ENCODE measurements around the gene CREBBP. TPM values are rescaled to one million over a fixed set of nuclear protein-coding genes. Genes with fewer than 3 reads are reported as not detected.
A peak's percentile ranks its signal among the peaks of the same experiment; 100 is the strongest.
"Not testable (repeated sequence)": the region's sequence is repeated elsewhere in the genome, so short reads cannot be mapped to it uniquely, and the experiment has no call there.

Gene CREBBP
- total and polyA plus RNA-seq, 5 experiments from 2014 or later, result 2.9 to 167 (median 12.0) TPM

DNA sequence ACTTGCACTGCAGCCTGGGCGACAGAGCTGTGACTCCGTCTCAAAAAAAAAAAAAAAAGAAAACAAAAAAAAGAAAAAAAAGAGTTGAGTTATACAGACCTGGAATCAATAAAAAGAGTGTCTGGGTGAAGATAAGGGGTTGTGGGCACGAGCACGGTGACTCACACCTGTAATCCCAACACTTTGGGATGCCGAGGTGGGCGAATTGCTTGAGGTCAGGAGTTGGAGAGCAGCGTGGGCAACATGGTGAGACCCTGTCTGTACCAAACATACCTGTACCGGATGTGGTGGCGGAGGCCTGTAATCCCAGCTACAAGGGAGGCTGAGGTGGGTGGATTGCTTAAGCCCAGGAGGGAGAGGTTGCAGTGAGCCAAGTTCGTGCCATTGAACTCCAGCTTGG, 161.9 kb downstream of the CREBBP start:
- H3K27ac Mint-ChIP-seq, result peak overlapping the region in 7 of 10 donors; percentile 50 to 95 (median 84)
- no peaks in the 10 kb centered on the region for H3K27me3 Mint-ChIP-seq
- peaks cover 0 to 10% (median 0%) of the 10 kb centered on the region in 3 donors for H3K36me3 Mint-ChIP-seq
- ATAC-seq (no peak), DNase-seq (peak in 1 of 10 donors; percentile 56)
- no peaks in the 10 kb centered on the region for H3K9me3 Mint-ChIP-seq
- peaks cover 11 to 37% (median 28%) of the 10 kb centered on the region in 4 donors for H3K4me1 Mint-ChIP-seq
- peak overlapping the region in 9 of 10 donors; percentile 25 to 86 (median 71) for H3K4me3 Mint-ChIP-seq
- POLR2A ChIA-PET, result interaction anchor here (0.6 to 0.7 kb wide), 2 partner anchors 406 to 591 kb away, joined by 3 to 6 read pairs; no protein-coding TSS in a partner anchor

DNA sequence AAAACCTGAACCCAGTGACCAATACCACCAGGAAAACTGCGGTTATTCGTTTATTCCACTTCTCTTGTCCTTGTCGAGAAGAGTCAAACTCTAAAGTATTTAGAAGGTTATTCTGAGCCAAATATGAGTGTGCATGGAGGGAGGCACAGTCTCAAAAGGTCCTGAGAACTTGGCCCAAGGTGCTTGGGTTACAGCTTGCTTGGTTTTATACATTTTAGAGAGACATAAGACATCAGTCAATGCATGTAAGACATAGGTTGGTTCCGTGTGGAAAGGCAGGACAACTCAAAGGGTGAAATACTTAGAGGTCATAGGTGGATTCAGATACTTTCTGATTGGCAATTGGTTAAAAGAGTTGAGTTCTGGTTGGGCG, 162.5 kb downstream of the CREBBP start:
- H3K4me3 Mint-ChIP-seq, result peak overlapping the region; percentile 67 to 89 (median 82)
- H3K27ac Mint-ChIP-seq, result peak overlapping the region; percentile 75 to 97 (median 91)
- H3K9me3 Mint-ChIP-seq, result no peaks in the 10 kb centered on the region
- ATAC-seq (no peak), DNase-seq (peak in 1 of 10 donors; percentile 8)
- POLR2A ChIA-PET, result interaction anchor here (0.6 to 1.4 kb wide), 9 partner anchors 14 to 591 kb away, joined by 3 to 4 read pairs (median 3); partner anchors contain the start of gene CREBBP
- H3K36me3 Mint-ChIP-seq, result peaks cover 0 to 11% (median 0%) of the 10 kb centered on the region in 3 donors
- no peaks in the 10 kb centered on the region for H3K27me3 Mint-ChIP-seq
- peaks cover 16 to 42% (median 34%) of the 10 kb centered on the region in 4 donors for H3K4me1 Mint-ChIP-seq

DNA sequence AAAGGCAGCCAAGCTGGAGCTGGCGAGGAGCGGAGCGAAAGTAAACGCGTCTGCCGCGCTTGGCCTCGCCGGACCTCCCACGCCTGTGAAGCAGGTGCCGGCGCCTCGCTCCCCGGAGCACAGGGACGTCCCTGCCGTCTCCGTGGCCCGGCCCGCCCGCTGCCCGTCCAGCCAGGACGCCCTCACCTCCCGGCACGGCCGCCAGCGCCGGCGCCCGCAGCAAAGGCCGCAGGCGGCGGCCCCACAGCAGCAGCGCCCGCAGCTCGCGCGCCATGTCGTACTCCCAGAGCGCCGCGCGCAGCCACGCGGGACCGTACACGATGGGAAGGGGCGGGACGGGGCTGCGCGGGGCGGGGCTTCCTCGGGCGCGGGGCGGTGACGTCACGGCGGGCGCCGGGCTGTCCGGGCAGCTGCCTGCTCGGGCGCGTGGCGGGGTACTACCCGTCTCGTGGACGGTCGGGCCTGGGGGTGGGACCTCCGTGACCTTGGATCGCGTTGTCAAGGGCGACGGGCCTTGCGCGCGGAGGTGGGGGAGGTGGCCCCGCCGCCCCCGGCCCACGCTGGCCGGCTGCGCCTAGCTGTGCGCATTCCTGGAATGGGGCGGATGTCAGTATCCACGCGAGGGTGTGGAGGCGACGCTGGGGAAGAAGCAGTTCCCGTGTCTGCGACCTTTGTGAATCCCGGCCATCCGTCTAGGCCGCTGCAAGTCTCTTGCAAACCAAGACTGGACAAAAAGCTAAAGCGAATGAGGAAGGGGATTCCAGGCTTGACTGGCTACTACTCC, 163.1 kb downstream of the CREBBP start, which contains the start of gene TRAP1:
TSS of gene TRAP1 (minus strand) at position 290 of the 784 bp plus-strand sequence. CDS start at position 274, 16 bp downstream.
- Mint-ChIP-seq H3K4me3 (peak within 1 kb of the TSS; percentile 82 to 95 (median 90)), H3K9me3 (no peaks in the 10 kb centered on the region), H3K27ac (peak within 1 kb of the TSS; percentile 75 to 97 (median 94)), H3K36me3 (peaks cover 0 to 16% (median 0%) of the 10 kb centered on the region in 3 donors), H3K4me1 (peaks cover 18 to 48% (median 39%) of the 10 kb centered on the region in 4 donors), H3K27me3 (no peaks in the 10 kb centered on the region)
- DNase-seq (peak; percentile 81 to 97 (median 90)), ATAC-seq (peak; percentile 97)
- POLR2A ChIA-PET, result interaction anchor here (0.6 to 1.4 kb wide), 14 partner anchors 14 to 554 kb away, joined by 3 to 7 read pairs (median 3); partner anchors contain the start of gene CREBBP

DNA sequence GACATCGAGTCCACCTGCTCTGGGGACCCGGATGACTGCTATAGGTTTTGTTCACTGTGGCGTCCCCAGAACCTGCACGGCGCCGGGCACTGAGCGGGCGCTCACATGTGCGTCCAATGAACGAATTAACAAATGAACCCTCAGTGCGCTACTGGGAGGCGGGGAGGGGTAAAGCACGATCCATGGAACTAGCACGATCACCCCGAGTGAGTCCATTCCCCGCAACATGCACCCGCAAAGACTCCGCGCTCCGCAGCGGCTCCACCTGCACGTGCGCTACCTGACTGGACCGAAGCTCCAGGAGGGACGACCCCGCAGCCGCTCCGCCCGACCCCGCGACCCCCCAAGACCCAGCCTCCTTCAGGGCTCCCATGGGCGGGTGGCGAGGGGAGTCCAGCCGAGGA, 163.7 kb downstream of the CREBBP start:
- Mint-ChIP-seq H3K27ac (peak overlapping the region; percentile 55 to 96 (median 92)), H3K27me3 (no peaks in the 10 kb centered on the region), H3K4me1 (peaks cover 20 to 52% (median 42%) of the 10 kb centered on the region in 4 donors), H3K36me3 (peaks cover 0 to 19% (median 0%) of the 10 kb centered on the region in 3 donors), H3K4me3 (peak overlapping the region; percentile 82 to 95 (median 90)), H3K9me3 (no peaks in the 10 kb centered on the region)
- POLR2A ChIA-PET, result interaction anchor here (0.6 to 1.4 kb wide), 8 partner anchors 16 to 554 kb away, joined by 3 to 7 read pairs (median 3); no protein-coding TSS in a partner anchor
- peak in 2 of 10 donors; percentile 23 to 63 for DNase-seq
- peak; percentile 26 to 29 for ATAC-seq

DNA sequence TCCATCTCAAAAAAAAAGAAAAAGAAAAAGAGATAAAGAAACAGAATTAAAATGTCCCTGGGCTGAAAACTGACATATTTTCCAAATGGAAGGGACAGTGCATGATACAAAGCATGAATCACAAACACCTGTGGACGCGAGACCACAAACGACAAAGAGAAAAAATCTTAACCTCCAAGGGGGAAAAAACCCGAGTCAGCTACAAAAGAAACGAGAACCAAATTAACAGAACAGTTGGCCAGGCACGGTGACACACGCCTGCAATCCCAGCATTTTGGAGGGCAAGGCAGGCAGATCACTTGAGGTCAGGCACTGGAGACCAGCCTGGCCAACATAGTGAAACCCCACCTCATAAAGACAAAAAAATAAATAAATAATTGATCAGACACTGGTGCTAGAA, 165.1 kb downstream of the CREBBP start:
- ATAC-seq, result no peak
- peak overlapping the region in 2 of 10 donors; percentile 10 to 71 for H3K27ac Mint-ChIP-seq
- H3K27me3 Mint-ChIP-seq, result no peaks in the 10 kb centered on the region
- POLR2A ChIA-PET, result no interaction called here
- DNase-seq, result peak in 1 of 10 donors; percentile 3
- H3K36me3 Mint-ChIP-seq, result peaks cover 0 to 21% (median 0%) of the 10 kb centered on the region in 3 donors
- no peaks in the 10 kb centered on the region for H3K9me3 Mint-ChIP-seq
- peaks cover 20 to 56% (median 42%) of the 10 kb centered on the region in 4 donors for H3K4me1 Mint-ChIP-seq
- peak overlapping the region in 8 of 10 donors; percentile 29 to 87 (median 56) for H3K4me3 Mint-ChIP-seq

DNA sequence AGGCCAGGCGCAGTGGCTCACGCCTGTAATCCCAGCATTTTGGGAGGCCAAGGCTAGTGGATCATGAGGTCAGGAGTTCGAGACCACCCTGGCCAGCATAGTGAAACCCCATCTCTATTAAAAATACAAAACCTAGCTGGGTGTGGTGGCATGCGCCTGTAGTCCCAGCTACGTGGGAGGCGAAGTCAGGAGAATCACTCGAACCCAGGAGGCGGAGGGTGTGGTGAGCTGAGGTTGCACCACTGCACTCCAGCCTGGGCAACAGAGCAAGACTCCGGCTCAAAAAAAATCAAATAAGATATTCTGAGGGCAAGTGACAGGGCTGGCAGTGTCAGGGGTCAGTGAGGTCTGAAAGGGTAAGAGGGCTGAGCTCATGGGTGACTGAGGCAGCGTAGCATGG, 166.1 kb downstream of the CREBBP start:
- Mint-ChIP-seq H3K4me1 (peaks cover 24 to 60% (median 43%) of the 10 kb centered on the region in 4 donors), H3K4me3 (peak overlapping the region in 5 of 10 donors; percentile 1 to 81 (median 46)), H3K27ac (peak overlapping the region in 3 of 10 donors; percentile 11 to 78 (median 34)), H3K36me3 (peaks cover 0 to 27% (median 0%) of the 10 kb centered on the region in 3 donors)
- not testable (repeated sequence) for ATAC-seq, H3K9me3 Mint-ChIP-seq, H3K27me3 Mint-ChIP-seq
- POLR2A ChIA-PET, result interaction anchor here (0.5 to 0.6 kb wide), 2 partner anchors 448 to 459 kb away, joined by 3 to 4 read pairs; no protein-coding TSS in a partner anchor
- DNase-seq, result peak in 1 of 10 donors; percentile 22

DNA sequence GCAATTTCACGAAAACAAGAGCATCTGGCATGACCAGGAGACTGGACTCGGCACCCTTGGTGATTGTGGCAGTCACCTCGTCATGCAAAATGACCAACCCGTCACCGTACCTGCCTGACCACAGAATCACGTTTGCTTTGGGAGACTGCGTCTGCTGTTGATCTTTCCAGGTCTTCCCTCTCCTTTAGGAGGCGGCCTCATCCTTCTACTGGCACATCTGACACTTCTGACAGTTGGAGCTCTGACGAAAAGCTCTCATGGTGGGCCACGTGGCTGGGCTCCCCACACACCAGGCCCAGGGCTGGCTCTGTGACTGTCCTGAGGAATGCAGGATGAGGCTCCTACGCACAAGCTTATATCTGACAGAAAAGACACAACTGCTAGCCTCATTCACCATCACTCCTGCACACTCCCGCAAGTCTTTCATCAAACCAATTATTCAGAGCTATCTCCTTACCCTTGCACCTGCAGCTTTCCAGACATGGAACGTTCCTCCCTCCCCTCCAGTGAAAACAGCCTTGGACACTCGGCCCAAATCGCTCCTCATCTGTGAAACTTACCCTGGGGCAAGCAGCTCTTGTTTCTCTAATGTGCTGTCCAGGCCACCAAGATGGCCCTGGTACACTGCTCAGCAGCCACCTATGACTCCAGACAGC, 166.8 kb downstream of the CREBBP start:
- H3K27ac Mint-ChIP-seq, result peak overlapping the region in 2 of 10 donors; percentile 15 to 58
- peak in 1 of 10 donors; percentile 50 for DNase-seq
- peaks cover 24 to 60% (median 43%) of the 10 kb centered on the region in 4 donors for H3K4me1 Mint-ChIP-seq
- no peaks in the 10 kb centered on the region for H3K27me3 Mint-ChIP-seq
- H3K9me3 Mint-ChIP-seq, result no peaks in the 10 kb centered on the region
- ATAC-seq, result no peak
- H3K36me3 Mint-ChIP-seq, result peaks cover 0 to 27% (median 0%) of the 10 kb centered on the region in 3 donors
- peak overlapping the region in 3 of 10 donors; percentile 19 to 62 (median 43) for H3K4me3 Mint-ChIP-seq
- POLR2A ChIA-PET, result interaction anchor here (0.6 kb wide), 1 partner anchor 460 kb away, joined by 4 read pairs; no protein-coding TSS in a partner anchor

DNA sequence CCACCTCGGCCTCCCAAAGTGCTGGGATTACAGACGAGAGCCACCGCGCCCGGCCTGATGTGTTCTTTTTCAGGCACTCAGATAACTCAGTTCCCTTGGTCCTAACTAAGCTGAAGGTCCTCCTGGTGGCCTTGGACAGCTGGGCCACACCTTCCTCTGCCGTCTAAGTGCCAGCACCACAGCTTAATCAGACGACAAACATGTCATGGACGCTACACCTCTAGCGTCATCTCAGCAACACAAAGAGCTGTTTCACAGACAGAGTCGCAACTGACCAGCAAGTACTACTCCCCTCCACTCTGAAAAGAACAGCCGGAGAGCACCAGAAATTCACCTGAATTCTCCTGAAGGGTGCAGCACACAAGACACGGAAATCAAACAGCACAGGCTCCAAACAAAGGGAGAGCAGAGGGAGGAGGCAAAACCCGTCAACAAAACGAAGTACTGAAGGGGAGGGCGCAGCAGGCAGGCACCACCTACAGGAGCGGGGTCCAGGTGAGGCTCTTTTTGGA, 167.6 kb downstream of the CREBBP start:
- peaks cover 20 to 55% (median 39%) of the 10 kb centered on the region in 4 donors for H3K4me1 Mint-ChIP-seq
- H3K36me3 Mint-ChIP-seq, result peaks cover 0 to 27% (median 0%) of the 10 kb centered on the region in 3 donors
- POLR2A ChIA-PET, result no interaction called here
- peak overlapping the region in 1 of 10 donors; percentile 43 for H3K27ac Mint-ChIP-seq
- H3K27me3 Mint-ChIP-seq, result no peaks in the 10 kb centered on the region
- H3K4me3 Mint-ChIP-seq, result peak overlapping the region in 1 of 10 donors; percentile 2
- ATAC-seq (no peak), DNase-seq (peak in 1 of 10 donors; percentile 31)
- H3K9me3 Mint-ChIP-seq, result no peaks in the 10 kb centered on the region

DNA sequence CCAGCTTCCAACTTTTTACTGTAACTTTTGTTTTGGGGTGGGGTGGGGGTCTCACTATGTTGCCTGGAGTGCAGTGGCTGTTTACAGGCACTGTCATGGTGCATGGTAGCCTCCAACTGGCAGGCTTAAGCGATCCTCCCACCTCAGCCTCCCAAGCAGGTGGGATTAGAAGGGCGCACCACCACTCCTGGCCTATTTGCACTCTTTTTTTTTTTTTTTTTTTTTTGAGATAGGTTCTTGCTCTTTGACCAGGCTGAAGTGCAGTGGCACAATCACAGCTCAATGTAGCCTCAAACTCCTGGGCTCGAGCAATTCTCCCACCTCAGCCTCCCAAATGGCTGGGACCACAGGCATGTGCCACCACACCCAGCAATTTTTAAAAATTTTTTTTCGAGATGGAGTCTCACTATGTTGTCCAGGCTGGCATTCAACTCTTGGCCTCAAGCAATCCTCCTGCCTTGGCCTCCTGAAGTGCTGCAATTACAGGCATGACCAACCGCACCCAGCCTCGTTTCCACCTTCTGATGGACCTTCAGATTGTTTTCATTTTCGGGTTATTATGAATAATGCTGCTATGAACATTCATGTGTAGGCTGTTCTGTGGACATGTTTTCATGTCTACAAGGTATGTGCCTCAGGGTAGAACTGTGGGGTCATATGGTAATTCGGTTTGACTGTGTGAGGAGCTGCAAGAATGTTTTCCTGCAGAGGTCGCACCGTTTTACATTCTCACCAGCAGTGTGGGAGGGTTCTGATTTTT, 174.1 kb downstream of the CREBBP start:
- Mint-ChIP-seq H3K27me3 (no peaks in the 10 kb centered on the region), H3K36me3 (peaks cover 0 to 27% (median 0%) of the 10 kb centered on the region in 3 donors), H3K9me3 (no peaks in the 10 kb centered on the region), H3K27ac (peak overlapping the region in 1 of 10 donors; percentile 43), H3K4me3 (no peak overlapping the region), H3K4me1 (peaks cover 3 to 19% (median 7%) of the 10 kb centered on the region in 4 donors)
- POLR2A ChIA-PET, result interaction anchor here (0.7 kb wide), 1 partner anchor 17 kb away, joined by 3 read pairs; no protein-coding TSS in a partner anchor
- DNase-seq, result no peak
- no peak for ATAC-seq

DNA sequence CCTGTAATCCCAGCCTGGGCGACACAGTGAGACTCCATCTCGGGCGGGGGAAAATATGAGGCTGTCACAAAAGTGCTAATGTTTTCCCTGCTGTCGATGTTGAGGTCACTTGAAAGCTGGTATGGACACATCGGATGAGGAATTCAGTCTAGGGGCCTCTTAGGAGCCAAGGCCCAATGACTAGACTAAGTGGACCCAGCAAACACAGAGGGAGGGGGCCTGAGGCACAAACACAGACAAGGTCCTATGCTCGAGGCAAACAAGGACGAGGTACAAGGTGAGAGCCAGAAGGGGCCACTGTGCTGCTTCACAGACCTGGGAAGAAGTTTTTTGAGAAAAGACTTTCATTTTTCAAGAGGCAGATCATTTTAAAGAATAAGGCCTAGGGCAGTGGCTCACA, 178.4 kb downstream of the CREBBP start:
- H3K27me3 Mint-ChIP-seq, result no peaks in the 10 kb centered on the region
- ATAC-seq, result no peak
- DNase-seq, result no peak
- peaks cover 0 to 25% (median 0%) of the 10 kb centered on the region in 3 donors for H3K36me3 Mint-ChIP-seq
- POLR2A ChIA-PET, result interaction anchor here (0.6 to 2.3 kb wide), 3 partner anchors 15 to 342 kb away, joined by 3 to 6 read pairs (median 6); partner anchors contain the start of gene TRAP1
- H3K27ac Mint-ChIP-seq, result peak overlapping the region in 1 of 10 donors; percentile 14
- peaks cover 5 to 26% (median 14%) of the 10 kb centered on the region in 4 donors for H3K4me1 Mint-ChIP-seq
- no peaks in the 10 kb centered on the region for H3K9me3 Mint-ChIP-seq
- no peak overlapping the region for H3K4me3 Mint-ChIP-seq

DNA sequence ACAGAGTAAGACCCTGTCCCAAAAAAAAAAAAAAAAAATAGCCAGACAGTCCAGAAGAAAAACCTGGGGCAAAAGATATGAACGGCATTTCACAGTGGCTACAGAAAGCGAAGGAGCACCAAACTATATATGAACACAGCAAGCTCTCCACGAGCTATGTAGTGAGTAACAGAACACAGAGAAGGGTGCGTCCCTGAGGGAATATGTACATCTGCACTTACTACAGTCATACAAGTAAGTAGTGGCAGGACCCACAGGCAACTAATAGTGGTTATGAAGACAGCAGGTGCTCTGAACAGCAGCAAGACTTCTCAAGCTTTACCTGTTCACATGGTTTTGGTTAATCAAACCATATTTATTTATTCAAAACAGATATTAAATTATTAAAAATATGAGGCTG, 179.0 kb downstream of the CREBBP start:
- Mint-ChIP-seq H3K9me3 (no peaks in the 10 kb centered on the region), H3K4me3 (no peak overlapping the region), H3K27ac (peak overlapping the region in 1 of 10 donors; percentile 37), H3K4me1 (peaks cover 5 to 23% (median 14%) of the 10 kb centered on the region in 4 donors), H3K27me3 (no peaks in the 10 kb centered on the region), H3K36me3 (peaks cover 0 to 21% (median 0%) of the 10 kb centered on the region in 3 donors)
- POLR2A ChIA-PET, result interaction anchor here (0.6 to 2.3 kb wide), 2 partner anchors 16 to 342 kb away, joined by 3 to 6 read pairs; partner anchors contain the start of gene TRAP1
- DNase-seq, result no peak
- no peak for ATAC-seq
